ENCODE results near the gene FAM110D. TPM values are rescaled to one million over a fixed set of nuclear protein-coding genes. Genes with fewer than 3 reads are reported as not detected.

FAM110D gene
- total RNA-seq, 1 donor from 2014 or later, result not detected

DNA sequence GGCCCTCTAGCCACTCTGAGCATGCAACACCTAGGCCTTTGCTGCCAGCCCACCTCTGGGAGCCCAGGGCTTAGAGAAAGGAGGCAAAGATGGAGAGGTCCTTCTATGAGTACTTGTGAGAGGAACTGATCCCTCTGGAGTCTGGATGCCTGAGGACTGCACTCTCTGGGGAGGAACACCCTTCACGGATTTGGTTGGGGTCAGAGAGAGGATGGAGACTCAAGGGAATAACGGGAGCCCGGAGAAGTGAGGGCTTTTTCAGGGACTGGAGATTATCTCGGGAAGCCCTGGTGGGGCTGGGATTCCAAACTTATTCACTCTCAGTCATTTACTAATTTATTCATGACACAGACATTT is 10.3 kb downstream of the FAM110D start:
- no peak overlapping the region for H3K4me3 ChIP-seq (ENCODE audit: low read depth, low read length)
- no peak for FAIRE-seq
- no peak for DNase-seq (ENCODE audit: low read depth)
- H3K27me3 ChIP-seq (ENCODE audit: control insufficient read depth, insufficient read depth, low read length), result peaks cover 4% of the 10 kb centered on the region
- TF ChIP-seq, protein P1, sequence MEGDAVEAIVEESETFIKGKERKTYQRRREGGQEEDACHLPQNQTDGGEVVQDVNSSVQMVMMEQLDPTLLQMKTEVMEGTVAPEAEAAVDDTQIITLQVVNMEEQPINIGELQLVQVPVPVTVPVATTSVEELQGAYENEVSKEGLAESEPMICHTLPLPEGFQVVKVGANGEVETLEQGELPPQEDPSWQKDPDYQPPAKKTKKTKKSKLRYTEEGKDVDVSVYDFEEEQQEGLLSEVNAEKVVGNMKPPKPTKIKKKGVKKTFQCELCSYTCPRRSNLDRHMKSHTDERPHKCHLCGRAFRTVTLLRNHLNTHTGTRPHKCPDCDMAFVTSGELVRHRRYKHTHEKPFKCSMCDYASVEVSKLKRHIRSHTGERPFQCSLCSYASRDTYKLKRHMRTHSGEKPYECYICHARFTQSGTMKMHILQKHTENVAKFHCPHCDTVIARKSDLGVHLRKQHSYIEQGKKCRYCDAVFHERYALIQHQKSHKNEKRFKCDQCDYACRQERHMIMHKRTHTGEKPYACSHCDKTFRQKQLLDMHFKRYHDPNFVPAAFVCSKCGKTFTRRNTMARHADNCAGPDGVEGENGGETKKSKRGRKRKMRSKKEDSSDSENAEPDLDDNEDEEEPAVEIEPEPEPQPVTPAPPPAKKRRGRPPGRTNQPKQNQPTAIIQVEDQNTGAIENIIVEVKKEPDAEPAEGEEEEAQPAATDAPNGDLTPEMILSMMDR (IDR thresholded peaks at IDR 0.05; ENCODE audit: insufficient read depth, low read length, severe bottlenecking), result no peak
- H3K36me3 ChIP-seq (ENCODE audit: control insufficient read depth, insufficient read depth, low read length), result peaks cover 9% of the 10 kb centered on the region

- FAIRE-seq, result no peak
- Histone ChIP-seq H3K36me3 (ENCODE audit: control insufficient read depth, insufficient read depth, low read length) (peaks cover 9% of the 10 kb centered on the region), H3K27me3 (ENCODE audit: control insufficient read depth, insufficient read depth, low read length) (peaks cover 2% of the 10 kb centered on the region), H3K4me3 (ENCODE audit: low read depth, low read length) (peak within 1 kb of the TSS; percentile 78)
- peak; percentile 72 for DNase-seq (ENCODE audit: low read depth)
- TF ChIP-seq, protein P1 (IDR thresholded peaks at IDR 0.05; ENCODE audit: insufficient read depth, low read length, severe bottlenecking), result peak; percentile 97
These were observed 11.0 kb downstream of the FAM110D start, which contains the start of gene ZNF593 for GRCh38 chr1:26169669-26170471. Gene ZNF593, plus strand, starts transcription at chr1:26169908. Its CDS starts 76 bp downstream, at chr1:26169984.

GRCh38 chr1:26170472-26170821 is 11.6 kb downstream of the FAM110D start:
- peaks cover 9% of the 10 kb centered on the region for H3K36me3 ChIP-seq (ENCODE audit: control insufficient read depth, insufficient read depth, low read length)
- H3K27me3 ChIP-seq (ENCODE audit: control insufficient read depth, insufficient read depth, low read length), result no peaks in the 10 kb centered on the region
- FAIRE-seq, result no peak
- TF ChIP-seq, protein P1 (IDR thresholded peaks at IDR 0.05; ENCODE audit: insufficient read depth, low read length, severe bottlenecking), result no peak
- H3K4me3 ChIP-seq (ENCODE audit: low read depth, low read length), result peak overlapping the region; percentile 78
- DNase-seq (ENCODE audit: low read depth), result no peak

DNA sequence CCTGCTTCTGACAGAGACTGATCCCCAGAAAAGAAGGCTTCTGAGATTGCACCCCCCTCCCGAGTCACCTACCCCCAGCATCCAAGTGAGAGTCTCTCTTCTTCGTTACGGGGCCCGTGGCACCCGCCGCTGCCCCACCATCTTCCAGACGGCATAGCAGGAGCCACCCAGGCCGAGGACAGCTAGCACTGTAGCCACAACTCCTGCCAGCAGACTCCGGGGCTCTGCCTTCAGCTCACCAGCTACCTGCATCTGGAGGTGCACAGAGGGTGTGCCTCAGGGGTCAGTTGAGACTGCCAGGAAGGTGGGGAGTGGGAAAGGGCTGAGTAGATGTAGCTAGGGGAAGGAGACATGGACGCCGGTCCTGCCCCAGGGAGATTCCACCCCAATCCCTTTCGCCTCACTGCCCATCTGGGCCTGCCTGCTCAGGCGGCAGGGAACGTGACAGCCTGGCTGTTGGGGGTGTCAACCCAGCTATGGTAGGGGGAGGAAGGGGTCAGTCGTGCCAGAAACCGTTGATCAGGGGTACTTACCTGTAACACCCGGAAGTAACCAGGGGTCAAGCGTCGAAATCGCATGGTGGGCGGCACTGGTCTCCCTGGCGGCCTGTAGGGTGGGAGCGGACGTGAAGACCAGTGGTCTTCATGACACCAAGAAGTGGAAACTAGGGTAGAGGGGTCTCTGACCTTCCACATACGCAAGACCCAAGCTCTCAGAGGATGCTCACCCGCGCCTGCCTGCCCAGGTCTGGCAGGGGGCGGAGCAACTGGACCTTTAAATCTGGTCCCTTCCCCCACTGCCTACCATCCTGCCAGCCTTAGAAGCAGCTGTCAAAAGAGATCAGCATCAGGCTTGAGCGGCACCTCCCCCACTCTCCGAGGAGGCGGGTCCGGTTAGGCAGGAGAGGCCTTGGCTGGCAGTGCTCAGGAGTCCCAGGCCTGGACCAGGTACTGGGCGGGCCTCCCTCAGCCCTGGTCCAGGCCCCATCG is 12.5 kb downstream of the FAM110D start, which contains the start of gene ZNF593OS:
TSS of gene ZNF593OS (minus strand) at position 749 of the 989 bp plus-strand sequence. CDS start at position 578, 171 bp downstream.
- H3K36me3 ChIP-seq (ENCODE audit: control insufficient read depth, insufficient read depth, low read length), result peaks cover 9% of the 10 kb centered on the region
- H3K27me3 ChIP-seq (ENCODE audit: control insufficient read depth, insufficient read depth, low read length), result no peaks in the 10 kb centered on the region
- DNase-seq (ENCODE audit: low read depth) (no peak), FAIRE-seq (no peak)
- peak within 1 kb of the TSS; percentile 78 for H3K4me3 ChIP-seq (ENCODE audit: low read depth, low read length)
- TF ChIP-seq, protein P1 (IDR thresholded peaks at IDR 0.05; ENCODE audit: insufficient read depth, low read length, severe bottlenecking), result no peak

- TF ChIP-seq, protein P1 (IDR thresholded peaks at IDR 0.05; ENCODE audit: insufficient read depth, low read length, severe bottlenecking), result no peak
- no peak for DNase-seq (ENCODE audit: low read depth)
- no peak overlapping the region for H3K4me3 ChIP-seq (ENCODE audit: low read depth, low read length)
- H3K36me3 ChIP-seq (ENCODE audit: control insufficient read depth, insufficient read depth, low read length), result peaks cover 11% of the 10 kb centered on the region
- H3K27me3 ChIP-seq (ENCODE audit: control insufficient read depth, insufficient read depth, low read length), result no peaks in the 10 kb centered on the region
- no peak for FAIRE-seq
These were observed 16.5 kb downstream of the FAM110D start for GRCh38 chr1:26175346-26175745.
